Measurements from ENCODE around the gene KLHL29.

GRCh38 chr2:23425885-23426262 is 40.9 kb downstream of the KLHL29 start:
- TF ChIP-seq CTCF (IDR thresholded peaks at IDR 0.05; ENCODE audit: poor library complexity): no peak
- TF ChIP-seq EZH2 (IDR thresholded peaks at IDR 0.05; ENCODE audit: borderline replicate concordance): no peak

Data from hepatocyte (in vitro differentiated cells).